Naive thymus-derived CD8-positive, alpha-beta T cell (primary cell): Measurements from ENCODE around the gene MLYCD. TPM values are rescaled to one million over a fixed set of nuclear protein-coding genes. Genes with fewer than 3 reads are reported as not detected.
"Not testable (repeated sequence)": the region's sequence is repeated elsewhere in the genome, so short reads cannot be mapped to it uniquely, and the experiment has no call there.

ENCODE experiments used
- ATAC-seq, 2 donors: fragments of 150-1000 bp; cut with Tn5 transposase in 1 of 2; sonication (Bioruptor Pico), chemical (Tn5 transposase) in 1 of 2; 1 replicate in 1 of 2; 2 replicates in 1 of 2; pipeline ENCODE4 v1.10.0; 2021; ENCODE audit warnings: mild to moderate bottlenecking in 2 of 2, moderate library complexity in 2 of 2
- POLR2A ChIA-PET: fragments of 350-600 bp; sonication (Branson Sonifier 250); formaldehyde crosslinking; loops from one replicate; lab custom pipeline; 2021; ENCODE audit warnings: antibody characterized with exemption; lab: Charles Lee
- DNase-seq, 10 donors: peaks; one replicate each; pipeline versions ENCODE4 v3.0.0 to v3.0.0-alpha.2; 2020 to 2022
- H3K27ac Mint-ChIP-seq, 10 donors: one replicate each; pipeline ENCODE4 v1.8.0; 2020 to 2022; ENCODE audit warnings: mild to moderate bottlenecking in 10 of 10, mixed read lengths in 10 of 10, moderate library complexity in 4 of 10, inconsistent platforms in 1 of 10
- H3K27me3 Mint-ChIP-seq, 5 donors: one replicate each; pipeline ENCODE4 v1.8.0; 2021 to 2022; ENCODE audit warnings: mixed read lengths in 5 of 5
- H3K36me3 Mint-ChIP-seq, 3 donors: one replicate each; pipeline ENCODE4 v1.8.0; 2020 to 2022; ENCODE audit warnings: mixed read lengths in 3 of 3, mild to moderate bottlenecking in 2 of 3, inconsistent platforms in 1 of 3
- H3K4me1 Mint-ChIP-seq, 4 donors: one replicate each; pipeline ENCODE4 v1.8.0; 2021 to 2022; ENCODE audit warnings: mixed read lengths in 4 of 4
- H3K4me3 Mint-ChIP-seq, 10 donors: one replicate each; pipeline ENCODE4 v1.8.0; 2020 to 2022; ENCODE audit warnings: mild to moderate bottlenecking in 10 of 10, mixed read lengths in 10 of 10, moderate library complexity in 6 of 10, inconsistent platforms in 1 of 10
- H3K9me3 Mint-ChIP-seq, 9 donors: one replicate each; pipeline ENCODE4 v1.8.0; 2020 to 2022; ENCODE audit warnings: mixed read lengths in 9 of 9, mild to moderate bottlenecking in 3 of 9, inconsistent platforms in 1 of 9, moderate library complexity in 1 of 9
- polyA plus RNA-seq, 3 donors: library from polyadenylated mRNA; unstranded; fragments of 300-500 nt; fragmentation: Illumina TruSeq; gene quantifications; one replicate each; pipeline ENCODE4 v1.2.3, GENCODE V29; 2021
- total RNA-seq, 8 experiments: library from RNA in 2 of 8; stranded (reverse) in 2 of 8; gene quantifications; one replicate each; pipeline ENCODE4 v1.2.3 and lab custom pipeline; 2021 to 2026

The MLYCD gene
- total and polyA plus RNA-seq, 5 experiments from 2014 or later: 0.69 to 10.1 (median 2.2) TPM

GRCh38 chr16:83947642-83948234 is 48.8 kb downstream of the MLYCD start:
- no peaks in the 10 kb centered on the region for H3K4me1 Mint-ChIP-seq
- no peak overlapping the region for H3K27ac Mint-ChIP-seq
- POLR2A ChIA-PET: no interaction called here
- H3K36me3 Mint-ChIP-seq: peaks cover 0 to 4% (median 0%) of the 10 kb centered on the region in 3 donors
- ATAC-seq: no peak
- H3K27me3 Mint-ChIP-seq: peaks cover 0 to 1% (median 0%) of the 10 kb centered on the region in 5 donors
- H3K9me3 Mint-ChIP-seq: no peaks in the 10 kb centered on the region
- no peak overlapping the region for H3K4me3 Mint-ChIP-seq
- no peak for DNase-seq

GRCh38 chr16:83948914-83949723 is 50.2 kb downstream of the MLYCD start:
- no peak for ATAC-seq
- no peak overlapping the region for H3K4me3 Mint-ChIP-seq

GRCh38 chr16:83949724-83950001 is 50.7 kb downstream of the MLYCD start:
- ATAC-seq: no peak
- Mint-ChIP-seq H3K4me1 (peaks cover 5 to 10% (median 9%) of the 10 kb centered on the region in 4 donors), H3K27ac (no peak overlapping the region), H3K9me3 (no peaks in the 10 kb centered on the region), H3K36me3 (peaks cover 0 to 4% (median 0%) of the 10 kb centered on the region in 3 donors), H3K27me3 (peaks cover 4 to 12% (median 8%) of the 10 kb centered on the region in 5 donors), H3K4me3 (no peak overlapping the region)
- POLR2A ChIA-PET: no interaction called here
- DNase-seq: no peak

More at GRCh38 chr16:83948914-83949723, 50.2 kb downstream of the MLYCD start:
- Mint-ChIP-seq H3K27ac (no peak overlapping the region), H3K36me3 (peaks cover 0 to 4% (median 0%) of the 10 kb centered on the region in 3 donors), H3K27me3 (peaks cover 3 to 6% (median 4%) of the 10 kb centered on the region in 5 donors), H3K9me3 (no peaks in the 10 kb centered on the region), H3K4me1 (peaks cover 1 to 6% (median 4%) of the 10 kb centered on the region in 4 donors)
- POLR2A ChIA-PET: no interaction called here
- no peak for DNase-seq

GRCh38 chr16:83950862-83951399 is 52.0 kb downstream of the MLYCD start:
- H3K4me3 Mint-ChIP-seq, H3K9me3 Mint-ChIP-seq, H3K27ac Mint-ChIP-seq, DNase-seq, H3K36me3 Mint-ChIP-seq, POLR2A ChIA-PET, ATAC-seq: not testable (repeated sequence)
- Mint-ChIP-seq H3K4me1 (peaks cover 5 to 12% (median 9%) of the 10 kb centered on the region in 4 donors), H3K27me3 (peaks cover 4 to 22% (median 12%) of the 10 kb centered on the region in 5 donors)

- H3K4me1 Mint-ChIP-seq: peaks cover 5 to 12% (median 9%) of the 10 kb centered on the region in 4 donors
- ATAC-seq: no peak
These were observed 52.6 kb downstream of the MLYCD start for GRCh38 chr16:83951544-83951943.

GRCh38 chr16:83952587-83952939 is 53.6 kb downstream of the MLYCD start:
- Mint-ChIP-seq H3K27me3 (peaks cover 4 to 29% (median 12%) of the 10 kb centered on the region in 5 donors), H3K9me3 (no peaks in the 10 kb centered on the region), H3K27ac (no peak overlapping the region), H3K4me3 (no peak overlapping the region), H3K4me1 (peaks cover 5 to 12% (median 9%) of the 10 kb centered on the region in 4 donors), H3K36me3 (peaks cover 0 to 4% (median 0%) of the 10 kb centered on the region in 3 donors)
- ATAC-seq (no peak), DNase-seq (no peak)
- POLR2A ChIA-PET: no interaction called here

More at GRCh38 chr16:83951544-83951943, 52.6 kb downstream of the MLYCD start:
- Mint-ChIP-seq H3K36me3 (peaks cover 0 to 4% (median 0%) of the 10 kb centered on the region in 3 donors), H3K27ac (no peak overlapping the region), H3K9me3 (no peaks in the 10 kb centered on the region), H3K27me3 (peaks cover 4 to 26% (median 12%) of the 10 kb centered on the region in 5 donors), H3K4me3 (no peak overlapping the region)
- POLR2A ChIA-PET: no interaction called here
- DNase-seq: no peak

- Mint-ChIP-seq H3K27ac (no peak within 1 kb of the TSS), H3K36me3 (peaks cover 0 to 4% (median 0%) of the 10 kb centered on the region in 3 donors), H3K27me3 (peaks cover 4 to 29% (median 12%) of the 10 kb centered on the region in 5 donors), H3K4me1 (peaks cover 5 to 12% (median 9%) of the 10 kb centered on the region in 4 donors), H3K4me3 (peak within 1 kb of the TSS in 7 of 10 donors; percentile 31 to 65 (median 58)), H3K9me3 (no peaks in the 10 kb centered on the region)
- POLR2A ChIA-PET: no interaction called here
- ATAC-seq: peak; percentile 59 to 68
- peak in 6 of 10 donors; percentile 6 to 65 (median 24) for DNase-seq
These were observed 54.3 kb downstream of the MLYCD start, which contains the start of gene OSGIN1 for GRCh38 chr16:83952940-83953795. Gene OSGIN1 (plus strand): TSS chr16:83953240. CDS start chr16:83957672, 4,432 bp downstream.

GRCh38 chr16:83953796-83954576 is 55.1 kb downstream of the MLYCD start:
- peak overlapping the region in 7 of 10 donors; percentile 12 to 60 (median 36) for H3K4me3 Mint-ChIP-seq
- peak in 2 of 10 donors; percentile 13 to 24 for DNase-seq
- no peaks in the 10 kb centered on the region for H3K36me3 Mint-ChIP-seq
- no peaks in the 10 kb centered on the region for H3K9me3 Mint-ChIP-seq
- H3K27me3 Mint-ChIP-seq: peaks cover 4 to 29% (median 12%) of the 10 kb centered on the region in 5 donors
- POLR2A ChIA-PET: no interaction called here
- no peak overlapping the region for H3K27ac Mint-ChIP-seq
- H3K4me1 Mint-ChIP-seq: peaks cover 5 to 12% (median 9%) of the 10 kb centered on the region in 4 donors
- ATAC-seq: peak; percentile 60 to 65

GRCh38 chr16:83954577-83955016 is 55.7 kb downstream of the MLYCD start:
- Mint-ChIP-seq H3K36me3 (no peaks in the 10 kb centered on the region), H3K27ac (no peak overlapping the region), H3K4me3 (peak overlapping the region in 2 of 10 donors; percentile 15 to 58), H3K9me3 (no peaks in the 10 kb centered on the region), H3K27me3 (peaks cover 4 to 29% (median 12%) of the 10 kb centered on the region in 5 donors), H3K4me1 (peaks cover 5 to 12% (median 9%) of the 10 kb centered on the region in 4 donors)
- DNase-seq (no peak), ATAC-seq (no peak)
- POLR2A ChIA-PET: no interaction called here

- H3K27ac Mint-ChIP-seq: no peak overlapping the region
- peaks cover 5 to 12% (median 9%) of the 10 kb centered on the region in 4 donors for H3K4me1 Mint-ChIP-seq
- no peak for DNase-seq
- H3K36me3 Mint-ChIP-seq: no peaks in the 10 kb centered on the region
- no peaks in the 10 kb centered on the region for H3K9me3 Mint-ChIP-seq
- POLR2A ChIA-PET: no interaction called here
- H3K27me3 Mint-ChIP-seq: peaks cover 4 to 29% (median 12%) of the 10 kb centered on the region in 5 donors
- no peak overlapping the region for H3K4me3 Mint-ChIP-seq
- ATAC-seq: no peak
These were observed 56.6 kb downstream of the MLYCD start for GRCh38 chr16:83955218-83956130.
